ENCODE results near the gene MELK.

- TF ChIP-seq CTCF (conservative IDR thresholded peaks at IDR 0.05; ENCODE audit: low read length), result no peak
- TF ChIP-seq EZH2phosphoT487 (IDR thresholded peaks at IDR 0.05; ENCODE audit: borderline replicate concordance, low read depth, low read length), result no peak
Observed at GRCh38 chr9:36665387-36665786, 92.7 kb downstream of the MELK start.

All from OCI-LY7 (cell line).